Right atrium auricular region (tissue), 2 donors: ENCODE data around the gene TOPBP1. TPM values are rescaled to one million over a fixed set of nuclear protein-coding genes. Genes with fewer than 3 reads are reported as not detected.

Experiments
- DNase-seq: peaks from one replicate; pipeline ENCODE4 v3.0.0-alpha.2; 2019; ENCODE audit warnings: low spot score
- H3K27ac ChIP-seq, 2 donors: fragments of 200-600 bp; sonication (generic); 1 replicate in 1 of 2; 2 replicates in 1 of 2; pipeline ENCODE4 v1.5.1; 2016 to 2019
- H3K27me3 ChIP-seq, 2 donors: fragments of 200-600 bp; sonication (generic); one replicate each; pipeline versions ENCODE4 v1.5.1 to v1.6.0; 2017 to 2019
- H3K36me3 ChIP-seq: fragments of 200-600 bp; sonication (generic); one replicate; pipeline ENCODE4 v1.5.1; 2016
- H3K4me1 ChIP-seq, 2 donors: fragments of 200-600 bp; sonication (generic); one replicate each; pipeline versions ENCODE4 v1.5.1 to v1.6.0; 2017 to 2019
- H3K4me3 ChIP-seq, 2 donors: fragments of 200-600 bp; sonication (generic); 1 replicate in 1 of 2; 2 replicates in 1 of 2; pipeline ENCODE4 v1.5.1; 2017 to 2019; ENCODE audit warnings: mild to moderate bottlenecking in 1 of 2, moderate library complexity in 1 of 2
- H3K9me3 ChIP-seq, 2 donors: fragments of 200-600 bp; sonication (generic); one replicate each; pipeline ENCODE4 v1.5.1; 2019
- CTCF ChIP-seq, 2 donors: fragments of 200-600 bp; sonication (generic); IDR thresholded peaks; one replicate each; pipeline ENCODE4 v1.5.1; 2019; ENCODE audit warnings: antibody characterized with exemption in 2 of 2
- total RNA-seq, 2 donors: library from RNA; depleted of rRNA; stranded (reverse); fragments of >200 nt; gene quantifications; one replicate each; pipeline ENCODE4 v1.1.0, GENCODE V29; 2016

Gene TOPBP1
- total RNA-seq, 2 donors from 2014 or later = 10.5 to 11.1 TPM

- no peak for TF ChIP-seq CTCF (IDR thresholded peaks at IDR 0.05)
- Histone ChIP-seq H3K36me3 (peaks cover 38% of the 10 kb centered on the region), H3K4me1 (no peaks in the 10 kb centered on the region), H3K9me3 (no peaks in the 10 kb centered on the region), H3K27ac (no peak overlapping the region), H3K4me3 (no peak overlapping the region), H3K27me3 (no peaks in the 10 kb centered on the region)
- DNase-seq = no peak
Observed at GRCh38 chr3:133610031-133610430, 51.7 kb downstream of the TOPBP1 start.

- Histone ChIP-seq H3K27me3 (no peaks in the 10 kb centered on the region), H3K4me1 (no peaks in the 10 kb centered on the region), H3K36me3 (peaks cover 38% of the 10 kb centered on the region), H3K4me3 (no peak overlapping the region), H3K27ac (no peak overlapping the region), H3K9me3 (no peaks in the 10 kb centered on the region)
- DNase-seq = no peak
- no peak for TF ChIP-seq CTCF (IDR thresholded peaks at IDR 0.05)
Observed at GRCh38 chr3:133608388-133608787, 53.4 kb downstream of the TOPBP1 start.

GRCh38 chr3:133607816-133608215 lies 53.9 kb downstream of the TOPBP1 start:
- Histone ChIP-seq H3K4me1 (no peaks in the 10 kb centered on the region), H3K9me3 (no peaks in the 10 kb centered on the region), H3K36me3 (peaks cover 38% of the 10 kb centered on the region)

GRCh38 chr3:133606902-133607301 lies 54.8 kb downstream of the TOPBP1 start:
- H3K36me3 ChIP-seq = peaks cover 38% of the 10 kb centered on the region
- H3K4me3 ChIP-seq = no peak overlapping the region
- no peaks in the 10 kb centered on the region for H3K9me3 ChIP-seq
- DNase-seq = no peak
- no peaks in the 10 kb centered on the region for H3K27me3 ChIP-seq
- H3K27ac ChIP-seq = no peak overlapping the region
- TF ChIP-seq CTCF (IDR thresholded peaks at IDR 0.05) = no peak
- H3K4me1 ChIP-seq = no peaks in the 10 kb centered on the region

More at GRCh38 chr3:133607816-133608215, 53.9 kb downstream of the TOPBP1 start:
- Histone ChIP-seq H3K27ac (no peak overlapping the region), H3K27me3 (no peaks in the 10 kb centered on the region), H3K4me3 (no peak overlapping the region)
- no peak for TF ChIP-seq CTCF (IDR thresholded peaks at IDR 0.05)
- no peak for DNase-seq

- Histone ChIP-seq H3K27ac (no peak overlapping the region), H3K36me3 (peaks cover 35% of the 10 kb centered on the region), H3K4me1 (no peaks in the 10 kb centered on the region), H3K27me3 (no peaks in the 10 kb centered on the region), H3K4me3 (no peak overlapping the region), H3K9me3 (no peaks in the 10 kb centered on the region)
- DNase-seq = no peak
- TF ChIP-seq CTCF (IDR thresholded peaks at IDR 0.05) = no peak
Observed at GRCh38 chr3:133606342-133606741, 55.4 kb downstream of the TOPBP1 start.

- TF ChIP-seq CTCF (IDR thresholded peaks at IDR 0.05) = no peak
- no peaks in the 10 kb centered on the region for H3K36me3 ChIP-seq
- no peaks in the 10 kb centered on the region for H3K9me3 ChIP-seq
- no peak for DNase-seq
- no peak overlapping the region for H3K4me3 ChIP-seq
- no peaks in the 10 kb centered on the region for H3K4me1 ChIP-seq
- no peak overlapping the region for H3K27ac ChIP-seq
- H3K27me3 ChIP-seq = no peaks in the 10 kb centered on the region
Observed at GRCh38 chr3:133600572-133601081, 61.1 kb downstream of the TOPBP1 start.
